Liver (tissue), 3 donors: ENCODE results near the gene GRK3.

Experiments used
- ATF3 ChIP-seq: IDR thresholded peaks from 2 replicates; pipeline ENCODE4 v1.6.1; 2016; ENCODE audit warnings: antibody characterized with exemption
- CTCF ChIP-seq: fragments of 150-350 bp; IDR thresholded peaks from 2 replicates; pipeline ENCODE4 v1.5.1; 2017; ENCODE audit warnings: improper control_type of control experiment, low read depth, low read length; ENCODE audit not compliant: missing input control
- JUND ChIP-seq, 2 donors: IDR thresholded peaks; 2 replicates each; pipeline ENCODE4 v1.6.1; 2016; ENCODE audit warnings: antibody characterized with exemption in 2 of 2
- RXRA ChIP-seq, 2 donors: IDR thresholded peaks; 2 replicates each; pipeline ENCODE4 v1.6.1; 2017 to 2018; ENCODE audit warnings: antibody characterized with exemption in 2 of 2, mild to moderate bottlenecking in 1 of 2
- TAF1 ChIP-seq: conservative IDR thresholded peaks from 2 replicates; pipeline ENCODE4 v1.6.1; 2016; ENCODE audit warnings: antibody characterized with exemption, mild to moderate bottlenecking
- YY1 ChIP-seq: IDR thresholded peaks from 2 replicates; pipeline ENCODE4 v1.6.1; 2016; ENCODE audit warnings: antibody characterized with exemption, mild to moderate bottlenecking
- donor health status: healthy.
- donor health status: healthy.

DNA sequence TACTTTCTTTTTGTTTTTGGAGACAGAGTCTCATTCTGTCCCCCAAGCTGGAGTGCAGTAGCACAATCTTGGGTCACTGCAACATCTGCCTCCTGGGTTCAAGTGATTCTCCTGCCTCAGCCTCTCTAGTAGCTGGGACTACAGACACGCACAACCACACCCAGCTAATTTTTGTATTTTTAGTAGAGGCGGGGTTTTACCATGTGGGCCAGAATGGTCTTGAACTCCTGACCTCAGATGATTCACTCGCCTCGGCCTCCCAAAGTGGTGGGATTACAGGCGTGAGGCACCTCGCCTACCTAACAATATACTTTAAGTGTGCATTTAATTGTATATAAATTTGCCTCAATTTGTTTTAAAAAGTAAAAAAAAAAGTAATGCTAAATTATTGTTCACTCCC is 38.4 kb downstream of the GRK3 start:
- TF ChIP-seq JUND (IDR thresholded peaks at IDR 0.05) (no peak), RXRA (IDR thresholded peaks at IDR 0.05) (no peak), TAF1 (no peak), CTCF (no peak), ATF3 (no peak), YY1 (no peak)
